PC-9 (cell line): ENCODE data around the gene PNKD. TPM values are rescaled to one million over a fixed set of nuclear protein-coding genes. Genes with fewer than 3 reads are reported as not detected.

Experiments
- BruUV-seq: library from RNA; stranded (reverse); fragments of 400-500 nt; replicated peaks from 2 replicates; lab custom pipeline; 2021; lab: Mats Ljungman, UMichigan
- CTCF ChIA-PET: fragments of 300-600 bp; sonication (Branson Sonifier 250); formaldehyde crosslinking; loops from one replicate; lab custom pipeline; 2022; ENCODE audit warnings: antibody characterized with exemption; lab: Charles Lee
- POLR2A ChIA-PET: fragments of 300-600 bp; sonication (Branson Sonifier 250); formaldehyde crosslinking; loops from one replicate; lab custom pipeline; 2022; ENCODE audit warnings: antibody characterized with exemption; ENCODE audit not compliant: unreplicated experiment; lab: Charles Lee
- DNase-seq, 2 experiments: peaks; one replicate each; pipeline versions ENCODE4 v3.0.0 to v3.0.0-alpha.2; 2015 to 2022; ENCODE audit warnings: mixed read lengths in 1 of 2
- H2AFZ ChIP-seq: fragments of 200-600 bp; sonication (generic); 2 replicates; pipeline ENCODE4 v1.8.1; 2017; ENCODE audit warnings: antibody characterized with exemption
- H3F3A ChIP-seq: fragments of 200-600 bp; sonication (generic); 2 replicates; pipeline ENCODE4 v1.8.1; 2017; ENCODE audit warnings: antibody characterized with exemption, mild to moderate bottlenecking, low read depth; ENCODE audit not compliant: insufficient read depth
- H3K27ac ChIP-seq: fragments of 200-600 bp; sonication (generic); 2 replicates; pipeline ENCODE4 v1.6.1; 2016; ENCODE audit warnings: mixed run types
- H3K27me3 ChIP-seq: fragments of 200-600 bp; sonication (generic); 2 replicates; pipeline ENCODE4 v1.6.1; 2016; ENCODE audit warnings: low read depth, mixed run types; ENCODE audit not compliant: insufficient read depth
- H3K36me3 ChIP-seq: fragments of 200-600 bp; sonication (generic); 2 replicates; pipeline ENCODE4 v1.6.1; 2016; ENCODE audit warnings: low read depth, mixed run types
- H3K4me1 ChIP-seq: fragments of 200-600 bp; sonication (generic); replicated peaks from 2 replicates; pipeline ENCODE4 v1.6.1; 2016; ENCODE audit warnings: mixed run types; ENCODE audit not compliant: insufficient read depth
- H3K4me2 ChIP-seq: fragments of 200-600 bp; sonication (generic); 2 replicates; pipeline ENCODE4 v1.6.1; 2017; ENCODE audit warnings: mixed run types
- H3K4me3 ChIP-seq: fragments of 200-600 bp; sonication (generic); 2 replicates; pipeline ENCODE4 v1.6.1; 2016; ENCODE audit warnings: mixed run types
- H3K79me2 ChIP-seq: fragments of 200-600 bp; sonication (generic); 2 replicates; pipeline ENCODE4 v1.6.1; 2017; ENCODE audit warnings: low read depth, mixed run types
- H3K9me2 ChIP-seq: fragments of 200-600 bp; sonication (generic); 2 replicates; pipeline ENCODE4 v1.8.1; 2017; ENCODE audit warnings: mild to moderate bottlenecking; ENCODE audit not compliant: insufficient read depth
- H3K9me3 ChIP-seq: fragments of 200-600 bp; sonication (generic); 2 replicates; pipeline ENCODE4 v1.8.1; 2016; ENCODE audit warnings: low read depth; ENCODE audit not compliant: insufficient read depth
- H4K20me1 ChIP-seq: fragments of 200-600 bp; sonication (generic); 2 replicates; pipeline ENCODE4 v1.8.1; 2017; ENCODE audit not compliant: insufficient read depth
- EZH2 ChIP-seq: fragments of 200-600 bp; sonication (generic); IDR thresholded peaks from 2 replicates; pipeline ENCODE4 v1.8.0; 2017; ENCODE audit warnings: antibody characterized with exemption, low read depth
- intact Hi-C: fragments of 100-400 bp; cut with micrococcal nuclease; formaldehyde crosslinking; loops from one replicate; pipeline ENCODE4 v1.10.0; 2022; ENCODE audit not compliant: unreplicated experiment
- total RNA-seq: library from RNA; stranded (reverse); gene quantifications from 2 replicates; pipeline ENCODE4 v1.2.3, GENCODE V29; 2021
- TF ChIP-seq, protein P1 (sequence below): fragments of 200-600 bp; sonication (generic); conservative IDR thresholded peaks from 2 replicates; pipeline ENCODE4 v1.6.1; 2017; ENCODE audit warnings: mixed run types, antibody characterized with exemption, mild to moderate bottlenecking, moderate library complexity

Gene PNKD
- total RNA-seq, 1 experiment from 2014 or later = 102 TPM

GRCh38 chr2:218357236-218358177 lies 87.2 kb downstream of the PNKD start:
- Histone ChIP-seq H3K4me3 (no peak overlapping the region; the same call in 1 of the 2 replicates), H3K4me2 (peak overlapping the region; percentile 68), H3K27ac (peak overlapping the region; percentile 35), H3K36me3 (no peaks in the 10 kb centered on the region), H3F3A (peaks cover 13% of the 10 kb centered on the region), H3K9me3 (no peaks in the 10 kb centered on the region), H2AFZ (no peak overlapping the region), H4K20me1 (no peaks in the 10 kb centered on the region), H3K79me2 (no peaks in the 10 kb centered on the region), H3K4me1 (peaks cover 36% of the 10 kb centered on the region), H3K27me3 (no peaks in the 10 kb centered on the region), H3K9me2 (no peaks in the 10 kb centered on the region)
- no TSS peak for BruUV-seq
- TF ChIP-seq, protein P1, sequence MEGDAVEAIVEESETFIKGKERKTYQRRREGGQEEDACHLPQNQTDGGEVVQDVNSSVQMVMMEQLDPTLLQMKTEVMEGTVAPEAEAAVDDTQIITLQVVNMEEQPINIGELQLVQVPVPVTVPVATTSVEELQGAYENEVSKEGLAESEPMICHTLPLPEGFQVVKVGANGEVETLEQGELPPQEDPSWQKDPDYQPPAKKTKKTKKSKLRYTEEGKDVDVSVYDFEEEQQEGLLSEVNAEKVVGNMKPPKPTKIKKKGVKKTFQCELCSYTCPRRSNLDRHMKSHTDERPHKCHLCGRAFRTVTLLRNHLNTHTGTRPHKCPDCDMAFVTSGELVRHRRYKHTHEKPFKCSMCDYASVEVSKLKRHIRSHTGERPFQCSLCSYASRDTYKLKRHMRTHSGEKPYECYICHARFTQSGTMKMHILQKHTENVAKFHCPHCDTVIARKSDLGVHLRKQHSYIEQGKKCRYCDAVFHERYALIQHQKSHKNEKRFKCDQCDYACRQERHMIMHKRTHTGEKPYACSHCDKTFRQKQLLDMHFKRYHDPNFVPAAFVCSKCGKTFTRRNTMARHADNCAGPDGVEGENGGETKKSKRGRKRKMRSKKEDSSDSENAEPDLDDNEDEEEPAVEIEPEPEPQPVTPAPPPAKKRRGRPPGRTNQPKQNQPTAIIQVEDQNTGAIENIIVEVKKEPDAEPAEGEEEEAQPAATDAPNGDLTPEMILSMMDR = no peak
- ChIA-PET POLR2A (interaction anchor here (0.6 to 1.0 kb wide), 2 partner anchors 35 to 39 kb away, joined by 5 to 30 read pairs; no protein-coding TSS in a partner anchor), CTCF (interaction anchor here (0.6 to 1.5 kb wide), 6 partner anchors 10 to 86 kb away, joined by 3 to 7 read pairs (median 4); no protein-coding TSS in a partner anchor)
- peak in 1 of 2 experiments; percentile 45 for DNase-seq
- intact Hi-C loops = loop anchor here (5.0 kb wide), 1 partner anchor 40 kb away; the partner anchor contains the start of gene CTDSP1

GRCh38 chr2:218360453-218360852 lies 90.1 kb downstream of the PNKD start:
- Histone ChIP-seq H3K4me1 (peaks cover 36% of the 10 kb centered on the region), H3K36me3 (no peaks in the 10 kb centered on the region), H3K4me3 (no peak overlapping the region), H3K9me2 (no peaks in the 10 kb centered on the region), H3K27me3 (no peaks in the 10 kb centered on the region), H2AFZ (no peak overlapping the region), H4K20me1 (no peaks in the 10 kb centered on the region), H3K4me2 (peak overlapping the region; percentile 12; the same call in 1 of the 2 replicates), H3K27ac (peak overlapping the region; percentile 82), H3K9me3 (no peaks in the 10 kb centered on the region), H3F3A (peaks cover 13% of the 10 kb centered on the region), H3K79me2 (no peaks in the 10 kb centered on the region)
- ChIA-PET CTCF (no interaction called here), POLR2A (no interaction called here)
- TF ChIP-seq EZH2 = no peak
- TF ChIP-seq, protein P1 = no peak
- no TSS peak for BruUV-seq
- intact Hi-C loops = no loop called here
- DNase-seq = no peak

- no peaks in the 10 kb centered on the region for H3K79me2 ChIP-seq
- no peaks in the 10 kb centered on the region for H3K9me3 ChIP-seq
- no TSS peak for BruUV-seq
- no peak overlapping the region for H2AFZ ChIP-seq
- H3K27ac ChIP-seq = no peak overlapping the region
- no peaks in the 10 kb centered on the region for H3K27me3 ChIP-seq
- no peak overlapping the region for H3K4me3 ChIP-seq
- H4K20me1 ChIP-seq = no peaks in the 10 kb centered on the region
- H3F3A ChIP-seq = peaks cover 25% of the 10 kb centered on the region
- H3K36me3 ChIP-seq = no peaks in the 10 kb centered on the region
- H3K9me2 ChIP-seq = no peaks in the 10 kb centered on the region
- POLR2A ChIA-PET = no interaction called here
- peaks cover 26% of the 10 kb centered on the region for H3K4me1 ChIP-seq
- no peak for DNase-seq
- H3K4me2 ChIP-seq = no peak overlapping the region
- intact Hi-C loops = no loop called here
- CTCF ChIA-PET = interaction anchor here (0.6 kb wide), 1 partner anchor 299 kb away, joined by 6 read pairs; no protein-coding TSS in a partner anchor
- TF ChIP-seq, protein P1 = no peak
- no peak for TF ChIP-seq EZH2
Observed at GRCh38 chr2:218362606-218363005, 92.3 kb downstream of the PNKD start.
